SHP77 treated with DMSO at 0.1 percent for 48 hours (cell line): ENCODE results near the gene IL6ST.

Source experiments
- DNase-seq: peaks from one replicate; lab custom pipeline; 2025; lab: John Stamatoyannopoulos, UW

The IL6ST gene

GRCh38 chr5:55919625-55920024 lies 75.1 kb downstream of the IL6ST start:
- no peak for DNase-seq

GRCh38 chr5:55918087-55919035 lies 76.4 kb downstream of the IL6ST start:
- no peak for DNase-seq

GRCh38 chr5:55917402-55918086 lies 77.2 kb downstream of the IL6ST start:
- no peak for DNase-seq

- no peak for DNase-seq
Observed at GRCh38 chr5:55916986-55917385, 77.8 kb downstream of the IL6ST start.

GRCh38 chr5:55915783-55916182 lies 79.0 kb downstream of the IL6ST start:
- no peak for DNase-seq

- DNase-seq, result no peak
Observed at GRCh38 chr5:55914971-55915370, 79.8 kb downstream of the IL6ST start.

DNA sequence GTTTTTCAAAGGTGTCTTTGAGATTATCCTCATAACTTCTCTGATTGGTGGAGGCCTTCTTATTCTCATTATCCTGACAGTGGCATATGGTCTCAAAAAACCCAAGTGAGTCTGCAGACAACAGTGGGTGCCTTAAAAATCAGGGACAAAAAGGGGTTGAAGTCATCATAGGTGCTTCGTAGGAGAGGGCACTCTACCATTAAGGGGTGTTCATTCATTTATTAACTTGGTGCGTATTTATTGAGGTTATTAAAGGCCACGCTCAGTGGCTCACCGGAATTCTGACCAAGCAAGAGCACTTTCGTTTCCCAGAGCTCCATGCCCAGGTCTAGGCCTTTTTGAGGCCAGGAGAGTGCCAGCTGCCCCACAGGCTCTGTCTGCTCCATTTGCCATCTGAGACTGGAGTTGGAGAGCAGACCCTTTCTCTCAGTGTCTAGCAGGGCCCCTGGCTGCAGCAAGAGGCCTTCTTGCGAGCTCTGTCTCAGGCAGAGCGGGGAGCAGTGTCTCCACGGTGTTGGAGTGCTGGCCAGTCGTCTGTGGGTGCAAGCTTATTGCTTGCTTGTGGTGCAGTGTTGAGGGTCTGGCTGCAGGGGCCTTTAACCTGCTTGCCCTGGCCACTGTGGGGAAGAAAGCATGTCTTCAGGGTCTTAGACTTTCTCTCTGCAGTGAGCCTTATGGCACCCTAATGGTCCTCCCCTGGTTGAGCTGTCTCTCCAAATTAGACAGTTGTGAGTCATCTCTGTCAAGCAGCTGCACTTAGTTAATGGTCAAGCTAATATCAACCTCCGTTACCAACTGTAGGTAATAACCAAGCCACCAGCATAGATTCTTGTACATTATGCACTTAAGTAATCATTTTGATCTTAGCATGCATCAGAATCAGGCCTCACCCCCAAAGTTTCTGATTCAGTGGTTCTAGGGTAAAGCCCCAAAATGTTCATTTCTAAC lies 81.0 kb downstream of the IL6ST start:
- DNase-seq, result no peak

- DNase-seq, result no peak
Observed at GRCh38 chr5:55911784-55912653, 82.7 kb downstream of the IL6ST start.

GRCh38 chr5:55908804-55909203 lies 86.0 kb downstream of the IL6ST start:
- DNase-seq, result no peak

GRCh38 chr5:55907927-55908326 lies 86.8 kb downstream of the IL6ST start:
- DNase-seq, result no peak

- DNase-seq, result no peak
Observed at GRCh38 chr5:55905251-55905650, 89.5 kb downstream of the IL6ST start.

DNA sequence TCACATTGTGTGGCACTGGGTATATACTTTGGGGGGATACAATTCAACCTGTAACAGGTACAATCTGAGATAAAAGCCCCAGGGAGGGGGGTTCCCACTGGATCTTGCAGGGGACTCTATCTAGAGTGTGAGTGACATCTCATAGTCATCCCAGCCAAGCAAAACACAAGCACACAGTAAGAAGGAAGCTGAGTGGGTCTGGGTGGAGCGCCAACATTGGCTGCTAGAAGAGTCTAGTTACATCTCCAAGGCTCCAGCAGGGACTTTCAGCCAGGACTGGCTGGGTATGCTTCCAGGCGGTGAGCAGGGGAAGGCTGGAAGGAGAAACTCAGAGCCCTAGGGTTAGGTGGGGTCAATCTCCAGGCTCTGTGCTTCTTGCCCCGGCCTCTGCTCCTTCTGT lies 90.6 kb downstream of the IL6ST start:
- DNase-seq, result no peak

DNA sequence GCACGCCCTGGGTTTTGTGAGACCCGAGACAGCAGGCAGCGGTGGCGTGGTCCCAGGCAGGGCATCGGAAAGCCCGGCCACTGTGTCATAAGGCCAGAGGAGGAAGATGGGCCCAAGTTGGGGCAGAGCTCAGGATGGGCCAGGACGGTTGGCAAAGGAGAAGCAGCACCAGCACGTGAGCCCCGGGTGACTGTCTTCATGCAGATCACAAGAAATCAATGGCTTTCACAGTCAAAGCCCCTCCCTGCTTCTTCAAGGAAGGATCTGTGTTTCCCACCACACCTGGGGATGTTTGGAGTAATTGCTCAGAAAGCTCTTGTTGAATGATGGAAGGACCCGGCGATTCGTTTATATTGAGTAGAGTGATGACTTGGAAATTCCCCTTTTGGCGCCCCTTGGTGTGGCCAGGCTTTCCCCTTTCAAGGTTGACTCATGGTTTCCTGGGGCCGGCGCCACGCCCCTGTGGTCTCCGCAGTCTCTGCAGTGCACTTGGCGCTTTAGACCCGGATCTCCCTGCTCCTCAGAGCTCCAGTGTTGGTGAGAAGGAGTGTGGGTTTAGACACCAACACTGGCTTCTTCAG lies 91.6 kb downstream of the IL6ST start:
- DNase-seq, result no peak

- DNase-seq, result no peak
Observed at GRCh38 chr5:55902696-55903095, 92.1 kb downstream of the IL6ST start.

GRCh38 chr5:55900776-55901175 lies 94.0 kb downstream of the IL6ST start:
- no peak for DNase-seq

GRCh38 chr5:55900068-55900467 lies 94.7 kb downstream of the IL6ST start:
- DNase-seq, result no peak

DNA sequence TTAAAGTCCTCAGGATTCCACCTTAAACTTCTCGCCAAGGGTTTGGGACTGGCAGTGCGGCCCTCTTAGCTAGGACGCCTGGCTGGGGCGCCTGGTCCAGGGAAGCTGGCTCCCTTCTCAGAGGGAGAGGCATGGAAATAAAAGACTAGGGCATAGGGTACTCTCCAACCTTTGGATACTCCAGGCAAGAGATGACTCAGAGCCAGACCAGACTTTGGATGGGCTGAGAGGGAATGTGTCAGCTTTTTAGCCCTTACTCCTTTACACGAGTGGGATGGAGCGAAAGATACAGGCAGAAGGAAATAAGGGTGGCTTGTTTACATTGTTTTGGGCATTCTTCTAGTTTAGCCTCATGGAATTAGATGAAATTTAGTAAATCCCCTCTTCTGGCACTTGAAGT lies 95.4 kb downstream of the IL6ST start:
- DNase-seq, result no peak

GRCh38 chr5:55897905-55898304 lies 96.9 kb downstream of the IL6ST start:
- DNase-seq, result no peak

DNA sequence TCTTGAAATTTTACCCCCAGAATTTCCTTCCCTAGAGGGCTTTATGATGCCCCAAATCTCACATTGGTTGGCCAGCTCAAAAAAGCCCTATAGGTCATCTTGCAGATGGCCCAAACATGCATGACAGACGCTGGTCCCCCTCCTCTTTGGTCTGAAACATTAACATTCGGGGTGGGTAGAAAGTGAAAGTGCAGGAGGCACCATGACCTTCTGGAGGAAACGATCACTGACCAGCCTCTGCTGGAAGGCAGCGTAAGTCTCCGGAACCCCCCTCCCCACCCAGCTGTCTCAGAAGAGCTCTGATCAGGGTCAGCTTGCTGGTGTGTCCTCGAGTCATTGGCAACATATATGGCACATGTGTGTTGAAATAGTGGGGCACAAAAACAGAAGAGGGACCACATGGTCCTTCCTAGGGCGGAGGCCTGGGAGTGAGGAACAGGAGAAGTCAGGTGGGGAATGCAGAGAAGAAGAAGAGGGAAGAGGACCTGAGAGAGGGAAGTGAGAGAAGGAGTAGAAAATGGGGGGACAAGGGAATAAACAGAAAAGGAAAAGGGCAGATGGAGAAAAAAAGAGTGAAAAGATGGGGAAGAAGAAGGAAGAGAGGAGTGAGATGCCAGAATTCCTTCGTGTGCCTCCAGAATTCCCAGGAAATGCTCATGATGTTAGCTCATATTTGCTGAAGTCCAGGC lies 97.4 kb downstream of the IL6ST start:
- DNase-seq, result no peak

- no peak for DNase-seq
Observed at GRCh38 chr5:55896663-55897062, 98.1 kb downstream of the IL6ST start.
